ELR (cell line): ENCODE results near the gene ZBTB25.
A peak's percentile ranks its signal among the peaks of the same experiment; 100 is the strongest.
"Not testable (repeated sequence)": the region's sequence is repeated elsewhere in the genome, so short reads cannot be mapped to it uniquely, and the experiment has no call there.

Experiments used
- DNase-seq: peaks from one replicate; pipeline ENCODE4 v3.0.0-alpha.2; 2015; ENCODE audit warnings: low read depth

ZBTB25 gene, protein sequence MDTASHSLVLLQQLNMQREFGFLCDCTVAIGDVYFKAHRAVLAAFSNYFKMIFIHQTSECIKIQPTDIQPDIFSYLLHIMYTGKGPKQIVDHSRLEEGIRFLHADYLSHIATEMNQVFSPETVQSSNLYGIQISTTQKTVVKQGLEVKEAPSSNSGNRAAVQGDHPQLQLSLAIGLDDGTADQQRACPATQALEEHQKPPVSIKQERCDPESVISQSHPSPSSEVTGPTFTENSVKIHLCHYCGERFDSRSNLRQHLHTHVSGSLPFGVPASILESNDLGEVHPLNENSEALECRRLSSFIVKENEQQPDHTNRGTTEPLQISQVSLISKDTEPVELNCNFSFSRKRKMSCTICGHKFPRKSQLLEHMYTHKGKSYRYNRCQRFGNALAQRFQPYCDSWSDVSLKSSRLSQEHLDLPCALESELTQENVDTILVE

DNA sequence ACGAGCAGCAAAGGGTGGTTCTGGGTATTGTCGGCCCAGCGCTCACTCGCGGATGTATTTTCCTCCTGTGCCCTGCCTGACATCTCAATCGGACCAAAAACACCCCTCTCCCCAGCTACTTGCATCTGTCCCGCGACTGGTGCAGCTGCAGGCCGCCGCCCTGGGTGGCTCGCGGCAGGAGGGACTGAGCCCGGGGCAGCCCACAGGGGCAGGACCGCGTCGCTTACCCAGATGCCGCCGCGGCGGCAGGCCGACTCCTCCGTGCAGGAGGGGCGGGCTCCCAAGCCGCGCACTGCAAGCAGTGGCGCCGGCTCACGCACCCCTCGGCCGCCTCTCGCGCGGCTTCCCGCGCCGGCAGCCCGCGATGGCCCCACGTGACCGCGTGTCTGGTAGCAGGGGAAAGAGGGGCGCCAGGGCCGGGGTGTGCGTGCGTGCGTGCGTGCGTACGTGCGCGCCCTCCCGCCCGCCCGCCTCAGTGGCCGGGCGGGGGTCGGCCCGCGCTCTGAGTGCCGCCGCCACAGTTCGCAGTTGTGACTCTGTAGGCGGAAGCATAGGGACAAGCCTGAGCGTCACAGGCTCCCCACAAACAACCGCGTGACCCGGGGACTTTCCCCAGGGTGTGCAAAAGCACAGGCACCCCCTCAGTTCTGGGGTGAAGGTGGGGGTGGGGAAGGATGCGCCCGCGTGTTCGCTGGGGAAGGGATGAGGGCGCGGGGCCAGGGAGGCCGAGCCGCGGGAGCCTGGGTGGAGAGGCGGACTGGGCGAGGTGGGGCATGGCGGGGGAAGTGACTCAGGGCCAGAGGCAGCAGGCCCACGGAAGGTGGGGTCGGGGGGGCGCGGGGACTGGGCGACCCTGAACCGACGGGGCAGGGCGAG, at the start of gene ZBTB25:
Gene ZBTB25, minus strand, starts transcription at position 405 of the 876 bp plus-strand sequence. CDS start 13,305 bp downstream, outside the sequence.
- peak; percentile 94 for DNase-seq

DNA sequence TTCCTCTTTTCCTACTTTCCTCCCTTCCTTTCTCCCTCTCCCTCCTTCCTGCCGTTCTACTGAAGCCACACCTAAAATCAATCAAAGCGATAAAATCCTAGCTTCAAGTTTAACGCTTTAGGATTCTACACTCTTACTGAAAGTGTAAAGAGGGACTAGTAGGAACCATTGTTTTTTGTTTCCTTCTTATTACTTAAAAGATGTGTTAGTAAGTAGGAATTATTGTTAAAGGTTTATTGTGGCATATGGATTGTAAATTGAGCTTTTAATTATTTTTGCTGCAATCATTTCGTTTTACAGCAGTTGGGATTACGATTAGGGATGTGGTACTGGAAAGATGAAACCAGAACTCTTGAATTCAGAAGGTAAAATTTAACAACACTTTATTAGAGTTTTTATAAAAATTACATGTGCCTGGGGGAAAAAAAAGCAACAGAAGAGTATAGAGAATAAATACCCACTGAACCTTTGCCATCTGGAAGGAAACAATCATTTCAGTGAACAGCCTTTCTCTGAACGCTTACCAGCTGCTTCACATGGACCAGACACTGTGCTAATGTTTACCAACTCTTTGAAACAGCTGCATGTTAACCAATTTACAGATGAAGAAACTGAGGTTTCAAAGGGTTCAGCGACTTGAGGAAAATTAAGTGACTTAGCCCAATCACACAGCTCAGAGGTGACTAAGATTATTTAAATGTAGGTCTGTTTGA, 47.1 kb upstream of the ZBTB25 start:
- DNase-seq, result no peak

DNA sequence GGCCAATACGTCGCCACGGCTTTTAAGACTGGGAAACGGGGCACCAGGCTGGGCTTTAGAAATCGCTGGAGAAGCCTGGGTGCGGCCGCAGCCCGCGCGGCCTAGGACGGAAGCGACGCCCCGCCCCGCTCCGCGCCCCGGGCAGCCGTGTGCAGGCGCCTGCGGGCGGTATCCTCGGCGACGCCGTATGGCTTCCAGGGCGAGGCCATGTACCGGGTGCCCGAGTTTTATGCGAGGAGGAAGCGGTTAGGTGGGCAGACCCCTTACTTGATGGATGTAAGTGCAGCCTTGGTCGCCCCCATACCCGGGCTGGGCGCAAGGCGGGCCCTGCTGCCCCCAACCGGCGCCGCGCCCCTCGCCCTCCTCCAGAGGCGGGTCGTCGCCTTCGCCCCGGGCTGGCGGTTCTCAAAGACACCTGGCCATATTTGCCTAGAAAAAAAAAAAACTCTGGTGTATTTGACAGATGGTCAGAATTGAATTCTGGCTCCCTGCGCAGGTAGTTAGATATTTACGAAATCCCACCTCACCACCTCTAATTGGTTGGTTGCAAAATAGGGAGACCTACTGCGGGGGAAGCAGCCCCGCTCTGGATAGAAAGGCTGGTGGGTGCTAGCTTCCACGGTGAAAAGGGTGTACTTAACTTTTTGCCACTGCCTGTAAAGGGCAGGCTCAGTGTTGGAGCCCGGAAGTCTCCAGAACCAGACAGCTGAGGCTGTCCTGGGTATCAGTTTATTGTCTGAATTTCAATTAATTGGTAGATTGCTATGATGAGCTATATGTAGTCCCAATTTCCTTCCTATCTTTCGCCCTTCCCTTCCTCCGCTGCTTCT, 46.4 kb upstream of the ZBTB25 start, which contains the start of gene PPP1R36:
Gene PPP1R36, plus strand, starts transcription at position 171 of the 830 bp plus-strand sequence. Its CDS starts 37 bp downstream, at position 208.
- DNase-seq, result peak; percentile 23

DNA sequence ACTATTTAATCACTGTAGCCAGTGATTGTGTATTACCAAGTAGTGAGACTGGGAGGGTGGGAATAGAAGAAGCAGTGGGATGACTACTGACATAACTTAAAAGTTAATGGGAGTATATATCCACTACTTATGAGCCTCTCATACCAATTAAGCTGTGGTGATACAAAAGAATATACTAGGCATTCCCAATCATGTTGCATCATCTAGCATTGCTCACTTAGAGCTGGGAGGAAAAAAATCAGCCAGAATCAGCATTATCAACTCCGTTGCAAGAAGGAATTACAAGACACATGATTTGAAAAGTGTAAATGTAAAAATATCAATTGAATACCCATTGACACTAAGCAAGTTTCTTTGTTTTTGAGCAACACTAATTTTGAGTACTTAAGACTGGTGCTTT, 45.4 kb upstream of the ZBTB25 start:
- no peak for DNase-seq

DNA sequence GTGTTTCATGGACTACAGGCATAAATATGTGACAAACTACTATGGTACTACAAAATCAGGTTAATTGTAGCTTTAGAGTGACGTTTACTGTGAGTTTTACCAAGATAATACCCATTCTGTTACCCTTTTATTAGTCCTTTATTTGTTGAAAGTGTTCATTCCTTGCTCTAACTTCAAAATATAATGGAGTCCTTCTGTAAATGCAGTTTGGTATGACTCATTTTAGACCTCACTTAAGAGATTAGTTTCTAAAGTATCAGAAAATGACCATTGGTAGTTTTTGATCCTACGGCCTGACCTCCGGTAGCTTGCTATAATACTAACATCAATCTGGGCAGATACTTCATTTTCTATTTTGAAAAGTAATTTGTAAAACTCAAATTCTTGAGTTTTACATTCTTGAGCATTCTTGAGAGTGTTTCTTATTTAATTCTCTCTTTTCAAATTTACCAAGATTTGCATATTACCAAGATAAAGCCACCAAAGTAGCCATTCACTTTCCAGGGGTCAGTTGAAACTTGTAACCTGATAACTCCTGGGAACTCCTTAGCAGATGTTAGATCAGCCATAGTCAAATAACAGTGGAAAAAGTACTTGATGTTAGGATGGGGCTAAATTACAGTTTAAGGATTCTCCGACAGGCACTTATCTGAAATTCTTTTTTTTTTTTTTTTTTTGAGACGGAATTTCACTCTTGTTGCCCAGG, 41.1 kb upstream of the ZBTB25 start:
- DNase-seq, result no peak

DNA sequence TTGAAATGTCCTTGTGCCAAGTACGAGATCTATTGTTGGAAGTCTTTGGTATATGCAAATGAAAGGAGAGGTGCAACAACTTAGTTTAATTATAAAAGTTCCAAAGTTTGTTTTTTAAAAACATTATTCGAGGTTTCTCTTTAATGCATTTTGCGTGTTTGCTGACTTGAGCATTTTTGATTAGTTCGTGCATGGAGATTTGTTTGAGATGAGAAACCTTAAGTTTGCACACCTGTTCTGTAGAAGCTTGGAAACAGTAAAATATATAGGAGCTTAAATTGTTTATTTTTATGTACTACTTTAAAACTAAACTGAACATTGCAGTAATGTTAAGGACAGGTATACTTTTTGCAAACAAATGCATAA, 39.2 kb upstream of the ZBTB25 start:
- DNase-seq, result no peak

DNA sequence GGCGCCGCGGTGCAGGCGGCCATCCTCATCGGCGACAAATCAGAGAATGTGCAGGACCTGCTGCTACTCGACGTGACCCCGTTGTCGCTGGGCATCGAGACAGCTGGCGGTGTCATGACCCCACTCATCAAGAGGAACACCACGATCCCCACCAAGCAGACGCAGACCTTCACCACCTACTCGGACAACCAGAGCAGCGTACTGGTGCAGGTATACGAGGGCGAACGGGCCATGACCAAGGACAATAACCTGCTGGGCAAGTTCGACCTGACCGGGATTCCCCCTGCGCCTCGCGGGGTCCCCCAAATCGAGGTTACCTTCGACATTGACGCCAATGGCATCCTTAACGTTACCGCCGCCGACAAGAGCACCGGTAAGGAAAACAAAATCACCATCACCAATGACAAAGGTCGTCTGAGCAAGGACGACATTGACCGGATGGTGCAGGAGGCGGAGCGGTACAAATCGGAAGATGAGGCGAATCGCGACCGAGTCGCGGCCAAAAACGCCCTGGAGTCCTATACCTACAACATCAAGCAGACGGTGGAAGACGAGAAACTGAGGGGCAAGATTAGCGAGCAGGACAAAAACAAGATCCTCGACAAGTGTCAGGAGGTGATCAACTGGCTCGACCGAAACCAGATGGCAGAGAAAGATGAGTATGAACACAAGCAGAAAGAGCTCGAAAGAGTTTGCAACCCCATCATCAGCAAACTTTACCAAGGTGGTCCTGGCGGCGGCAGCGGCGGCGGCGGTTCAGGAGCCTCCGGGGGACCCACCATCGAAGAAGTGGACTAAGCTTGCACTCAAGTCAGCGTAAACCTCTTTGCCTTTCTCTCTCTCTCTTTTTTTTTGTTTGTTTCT, 38.6 kb upstream of the ZBTB25 start:
- DNase-seq, result no peak

DNA sequence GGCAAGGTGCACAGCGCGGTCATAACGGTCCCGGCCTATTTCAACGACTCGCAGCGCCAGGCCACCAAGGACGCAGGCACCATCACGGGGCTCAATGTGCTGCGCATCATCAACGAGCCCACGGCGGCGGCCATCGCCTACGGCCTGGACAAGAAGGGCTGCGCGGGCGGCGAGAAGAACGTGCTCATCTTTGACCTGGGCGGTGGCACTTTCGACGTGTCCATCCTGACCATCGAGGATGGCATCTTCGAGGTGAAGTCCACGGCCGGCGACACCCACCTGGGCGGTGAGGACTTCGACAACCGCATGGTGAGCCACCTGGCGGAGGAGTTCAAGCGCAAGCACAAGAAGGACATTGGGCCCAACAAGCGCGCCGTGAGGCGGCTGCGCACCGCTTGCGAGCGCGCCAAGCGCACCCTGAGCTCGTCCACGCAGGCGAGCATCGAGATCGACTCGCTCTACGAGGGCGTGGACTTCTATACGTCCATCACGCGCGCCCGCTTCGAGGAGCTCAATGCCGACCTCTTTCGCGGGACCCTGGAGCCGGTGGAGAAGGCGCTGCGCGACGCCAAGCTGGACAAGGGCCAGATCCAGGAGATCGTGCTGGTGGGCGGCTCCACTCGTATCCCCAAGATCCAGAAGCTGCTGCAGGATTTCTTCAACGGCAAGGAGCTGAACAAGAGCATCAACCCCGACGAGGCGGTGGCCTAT, 37.8 kb upstream of the ZBTB25 start:
- no peak for DNase-seq

DNA sequence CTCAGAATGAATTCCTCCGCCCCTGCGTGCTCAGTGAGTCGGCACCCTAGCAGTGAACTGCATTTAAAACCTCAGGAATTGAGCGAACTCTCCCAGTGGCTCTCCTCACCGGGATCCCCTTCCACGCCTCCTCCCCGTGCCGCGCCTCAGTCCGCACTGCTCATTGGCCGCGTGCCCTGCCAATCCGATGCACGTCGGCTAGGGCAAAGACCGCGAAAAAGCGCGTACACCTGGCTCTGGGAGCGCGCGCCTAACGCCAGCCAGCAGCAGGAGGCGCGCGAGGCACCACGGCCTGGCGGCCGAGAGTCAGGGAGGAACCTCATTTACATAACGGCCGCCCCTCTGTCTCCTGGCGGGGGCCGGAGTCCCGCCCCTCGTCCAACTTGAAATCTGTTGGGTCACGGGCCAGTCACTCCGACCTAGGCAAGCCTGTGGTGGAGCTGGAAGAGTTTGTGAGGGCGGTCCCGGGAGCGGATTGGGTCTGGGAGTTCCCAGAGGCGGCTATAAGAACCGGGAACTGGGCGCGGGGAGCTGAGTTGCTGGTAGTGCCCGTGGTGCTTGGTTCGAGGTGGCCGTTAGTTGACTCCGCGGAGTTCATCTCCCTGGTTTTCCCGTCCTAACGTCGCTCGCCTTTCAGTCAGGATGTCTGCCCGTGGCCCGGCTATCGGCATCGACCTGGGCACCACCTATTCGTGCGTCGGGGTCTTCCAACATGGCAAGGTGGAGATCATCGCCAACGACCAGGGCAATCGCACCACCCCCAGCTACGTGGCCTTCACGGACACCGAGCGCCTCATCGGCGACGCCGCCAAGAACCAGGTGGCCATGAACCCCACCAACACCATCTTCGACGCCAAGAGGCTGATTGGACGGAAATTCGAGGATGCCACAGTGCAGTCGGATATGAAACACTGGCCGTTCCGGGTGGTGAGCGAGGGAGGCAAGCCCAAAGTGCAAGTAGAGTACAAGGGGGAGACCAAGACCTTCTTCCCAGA, 36.9 kb upstream of the ZBTB25 start, which contains the start of gene HSPA2:
Gene HSPA2, plus strand, starts transcription at position 534 of the 995 bp plus-strand sequence. Its CDS starts 109 bp downstream, at position 643.
- DNase-seq, result peak; percentile 99

DNA sequence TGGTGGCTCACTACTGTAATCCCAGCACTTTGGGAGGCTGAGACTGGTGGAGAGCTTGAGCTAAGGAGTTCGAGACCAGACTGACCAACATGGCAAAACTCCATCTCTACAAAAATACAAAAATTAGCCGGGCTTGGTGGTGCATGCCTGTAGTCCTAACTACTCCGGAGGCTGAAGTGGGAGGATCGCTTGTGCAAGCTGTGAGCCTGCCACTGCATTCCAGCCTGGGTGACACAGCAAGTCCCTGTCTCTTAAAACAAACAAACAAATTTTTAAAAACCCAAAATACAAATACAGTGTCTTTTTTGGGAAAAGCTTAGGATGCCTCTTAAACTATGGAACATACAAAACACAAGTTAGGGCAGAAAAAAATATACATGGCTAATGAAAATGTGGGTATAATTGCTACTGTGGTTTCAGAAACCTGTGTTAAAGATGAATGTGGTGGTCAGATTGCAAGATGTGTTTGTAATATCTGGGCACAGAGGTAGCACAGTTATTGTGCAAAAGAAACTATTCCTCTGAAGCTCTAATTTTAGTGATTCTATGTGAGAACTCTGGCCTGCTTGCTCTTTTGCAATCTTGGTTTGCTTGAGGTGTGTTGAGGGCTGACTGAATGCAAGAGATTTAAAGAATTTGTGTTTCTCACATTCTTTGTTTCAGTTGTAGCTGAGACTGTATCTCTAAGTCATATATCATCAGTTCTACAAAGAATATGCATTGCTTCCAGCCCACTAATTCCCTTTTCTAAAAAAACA, 33.0 kb upstream of the ZBTB25 start:
- DNase-seq, result no peak

DNA sequence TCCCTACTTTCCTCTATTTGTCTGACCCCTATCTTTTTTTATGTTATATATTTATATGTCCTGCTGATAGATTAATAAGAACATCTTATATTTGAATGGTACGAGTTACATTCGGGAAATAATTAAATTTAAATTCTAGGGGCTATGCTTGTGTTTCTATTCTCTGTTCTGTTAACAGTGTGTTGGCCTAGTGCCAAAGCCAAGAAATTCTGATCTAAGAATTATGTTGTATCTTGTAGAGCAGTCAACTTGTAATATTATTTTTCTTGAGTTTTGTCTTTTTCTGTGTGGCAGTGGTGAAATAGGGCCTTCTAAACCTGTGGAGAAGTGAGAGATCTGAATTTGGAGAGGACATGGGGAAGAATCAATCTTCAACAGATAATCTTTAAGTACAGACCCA, 27.9 kb upstream of the ZBTB25 start:
- no peak for DNase-seq

DNA sequence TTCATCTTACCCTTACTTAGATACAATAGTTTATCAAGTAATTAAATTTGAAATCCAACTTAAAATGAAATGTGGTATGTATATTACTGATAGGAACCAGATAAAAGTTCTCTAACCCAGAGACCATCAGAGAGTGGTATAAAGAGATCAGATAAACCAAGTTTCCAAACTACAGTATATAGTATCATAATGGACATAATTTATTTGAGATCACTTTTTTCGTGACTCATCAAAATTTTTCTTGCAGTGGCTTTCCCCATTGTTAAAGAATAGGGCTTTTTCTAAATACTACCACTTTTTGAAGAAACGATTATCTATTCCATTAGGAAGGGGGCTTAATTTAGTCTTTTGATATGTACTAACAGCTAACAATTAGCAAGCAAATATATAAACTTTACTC, 21.7 kb upstream of the ZBTB25 start:
- no peak for DNase-seq

DNA sequence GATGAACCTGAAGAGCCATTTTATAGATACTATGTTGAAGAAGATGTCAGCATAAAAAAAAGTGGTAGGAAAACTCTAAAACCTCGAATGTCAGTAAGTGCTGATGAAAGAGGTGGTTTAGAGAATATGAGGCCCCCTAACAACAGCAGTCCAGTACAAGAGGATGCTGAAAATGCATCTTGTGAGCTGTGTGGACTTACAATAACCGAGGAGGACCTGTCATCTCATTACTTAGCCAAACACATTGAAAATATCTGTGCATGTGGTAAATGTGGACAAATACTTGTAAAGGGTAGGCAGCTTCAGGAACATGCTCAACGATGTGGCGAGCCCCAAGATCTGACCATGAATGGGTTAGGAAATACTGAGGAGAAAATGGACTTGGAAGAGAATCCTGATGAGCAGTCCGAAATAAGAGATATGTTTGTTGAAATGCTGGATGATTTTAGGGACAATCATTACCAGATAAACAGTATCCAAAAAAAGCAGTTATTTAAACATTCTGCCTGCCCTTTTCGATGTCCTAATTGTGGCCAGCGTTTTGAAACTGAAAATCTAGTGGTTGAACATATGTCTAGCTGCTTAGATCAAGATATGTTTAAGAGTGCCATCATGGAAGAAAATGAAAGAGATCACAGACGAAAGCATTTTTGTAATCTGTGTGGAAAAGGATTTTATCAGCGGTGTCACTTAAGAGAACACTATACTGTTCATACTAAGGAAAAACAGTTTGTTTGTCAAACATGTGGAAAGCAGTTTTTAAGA, 19.1 kb upstream of the ZBTB25 start:
- no peak for DNase-seq

DNA sequence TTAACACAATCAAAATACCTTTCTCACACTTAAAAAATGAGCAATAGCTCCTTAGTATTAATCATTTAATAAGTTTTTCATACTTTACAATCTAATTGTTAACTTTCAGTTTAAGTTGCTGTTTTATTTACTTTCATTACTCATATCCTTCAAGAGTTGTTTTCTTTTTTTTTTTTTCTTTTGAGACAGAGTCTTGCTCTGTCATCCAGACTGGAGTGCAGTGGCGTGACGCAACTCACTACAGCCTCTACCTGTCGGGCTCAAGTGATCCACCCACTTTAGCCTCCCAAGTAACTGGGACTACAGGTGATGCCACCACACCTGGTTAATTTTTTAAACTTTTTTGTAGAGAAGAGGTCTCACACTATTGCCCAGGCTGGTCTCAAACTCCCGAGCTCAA, 17.1 kb upstream of the ZBTB25 start:
- DNase-seq, result peak; percentile 23

DNA sequence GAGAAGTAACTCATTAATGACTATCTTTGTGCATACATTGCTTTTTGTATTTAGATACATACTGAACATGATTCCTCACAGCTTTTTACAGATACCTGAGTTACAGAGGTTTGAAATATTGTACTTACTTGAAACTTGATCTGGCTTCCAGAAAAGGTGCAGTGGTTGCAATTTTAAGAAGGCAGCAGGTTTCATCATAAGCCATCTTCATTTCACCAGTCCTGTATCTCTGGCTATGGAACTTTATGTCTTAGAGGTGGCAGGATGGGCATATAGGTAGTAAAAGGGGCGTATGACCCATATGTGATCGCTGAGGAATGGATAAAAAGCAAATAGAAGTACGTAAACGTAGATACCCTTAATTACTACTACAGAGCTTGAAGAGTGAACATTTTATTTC, 14.6 kb upstream of the ZBTB25 start:
- no peak for DNase-seq

DNA sequence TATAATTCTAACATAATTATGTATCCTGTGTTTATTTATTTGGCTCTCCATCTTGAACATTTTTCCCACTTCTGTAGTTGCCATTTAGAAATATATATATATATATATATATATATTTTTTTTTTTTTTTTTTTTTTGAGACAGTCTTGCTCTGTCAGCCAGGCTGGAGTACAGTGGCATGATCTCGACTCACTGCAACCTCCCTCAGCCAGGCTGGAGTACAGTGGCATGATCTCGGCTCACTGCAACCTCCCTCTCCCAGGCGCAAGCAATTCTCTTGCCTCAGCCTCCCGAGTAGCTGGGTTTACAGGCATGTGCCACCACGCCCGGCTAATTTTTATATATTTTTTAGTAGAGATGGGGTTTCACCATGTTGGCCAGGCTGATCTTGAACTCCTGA, 14.0 kb upstream of the ZBTB25 start:
- not testable (repeated sequence) for DNase-seq
